SU-DHL-6 (cell line): ENCODE measurements around the gene TMEM214.

Experiments used
- H2AFZ ChIP-seq: fragments of 200-600 bp; sonication (generic); 2 replicates; pipeline ENCODE4 v1.6.1; 2014; ENCODE audit warnings: low read depth, mild to moderate bottlenecking, moderate library complexity, mixed read lengths, antibody characterized with exemption, low read length; ENCODE audit not compliant: severe bottlenecking
- H3F3A ChIP-seq: fragments of 200-600 bp; shearing (Covaris generic); 2 replicates; pipeline ENCODE4 v1.6.0; 2016; ENCODE audit warnings: antibody characterized with exemption, mild to moderate bottlenecking; ENCODE audit not compliant: insufficient read depth
- H3K27ac ChIP-seq: fragments of 200-600 bp; sonication (generic); 2 replicates; pipeline ENCODE4 v1.5.1; 2016; ENCODE audit warnings: low read depth, mild to moderate bottlenecking, low read length, moderate library complexity, mixed read lengths
- H3K27me3 ChIP-seq: fragments of 200-600 bp; sonication (generic), shearing (Covaris generic); 2 replicates; pipeline ENCODE4 v1.6.0; 2014; ENCODE audit warnings: mild to moderate bottlenecking, low read length
- H3K36me3 ChIP-seq: fragments of 200-600 bp; sonication (generic); 2 replicates; pipeline ENCODE4 v1.6.1; 2014; ENCODE audit warnings: mild to moderate bottlenecking, low read length, mixed read lengths
- H3K4me2 ChIP-seq: fragments of 300-600, 200-600 bp; shearing (Covaris generic), sonication (generic); 2 replicates; pipeline ENCODE4 v1.6.0; 2014; ENCODE audit warnings: low read length, low read depth, mild to moderate bottlenecking; ENCODE audit not compliant: poor library complexity, severe bottlenecking
- H3K4me3 ChIP-seq: fragments of 200-600 bp; sonication (generic); 2 replicates; pipeline ENCODE4 v1.5.1; 2014; ENCODE audit warnings: antibody characterized with exemption, low read length, mild to moderate bottlenecking, mixed read lengths; ENCODE audit not compliant: insufficient read depth, poor library complexity, severe bottlenecking
- H3K79me2 ChIP-seq: fragments of 200-600 bp; sonication (generic); 2 replicates; pipeline ENCODE4 v1.6.1; 2014; ENCODE audit warnings: mild to moderate bottlenecking, low read length, moderate library complexity; ENCODE audit not compliant: insufficient read depth
- H3K9ac ChIP-seq: fragments of 200-600 bp; sonication (generic); 2 replicates; pipeline ENCODE4 v1.7.0; 2014; ENCODE audit warnings: mild to moderate bottlenecking, low read length
- H3K9me2 ChIP-seq: fragments of 200-600 bp; sonication (generic); replicated peaks from 2 replicates; pipeline ENCODE4 v1.6.1; 2014; ENCODE audit warnings: low read length; ENCODE audit not compliant: insufficient read depth
- H3K9me3 ChIP-seq: fragments of 200-600 bp; sonication (generic); 2 replicates; pipeline ENCODE4 v1.6.1; 2014; ENCODE audit warnings: low read length, mixed read lengths; ENCODE audit not compliant: insufficient read depth
- H4K20me1 ChIP-seq: fragments of 200-600 bp; sonication (generic); 2 replicates; pipeline ENCODE4 v1.6.1; 2014; ENCODE audit warnings: low read depth, mild to moderate bottlenecking, antibody characterized with exemption, low read length, moderate library complexity, mixed read lengths
- EZH2phosphoT487 ChIP-seq: fragments of 200-600 bp; sonication (generic), shearing (Covaris generic); conservative IDR thresholded peaks from 2 replicates; pipeline ENCODE4 v1.6.1; 2018; ENCODE audit warnings: mild to moderate bottlenecking, antibody characterized with exemption, low read length, moderate library complexity, mixed read lengths
- TF ChIP-seq, protein P1 (sequence below): fragments of 200-600 bp; sonication (generic); IDR thresholded peaks from one replicate; pipeline ENCODE4 v1.5.1; 2017; ENCODE audit warnings: antibody characterized with exemption, mild to moderate bottlenecking, low read length, moderate library complexity; ENCODE audit not compliant: insufficient read depth, poor library complexity, severe bottlenecking

The TMEM214 gene

DNA sequence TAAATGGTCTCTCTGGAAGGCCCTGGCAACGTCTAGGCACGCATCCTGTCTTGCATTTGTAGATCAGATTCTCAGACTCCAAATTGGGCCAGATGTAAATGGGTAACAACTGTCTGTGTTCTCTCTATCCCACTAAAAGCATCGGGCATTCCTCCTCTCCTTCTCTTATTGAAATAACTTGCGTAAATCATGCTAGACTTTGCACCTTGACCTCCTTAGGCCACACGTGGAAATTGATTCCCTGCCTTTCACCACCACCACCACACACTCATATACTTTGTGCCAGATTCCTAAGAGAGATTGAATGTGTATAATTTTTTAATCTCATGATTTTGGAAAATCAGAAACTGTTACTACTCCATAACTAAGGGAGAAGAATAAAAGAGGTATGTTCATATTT is 41.0 kb upstream of the TMEM214 start:
- no peaks in the 10 kb centered on the region for H3K79me2 ChIP-seq
- no peaks in the 10 kb centered on the region for H4K20me1 ChIP-seq
- no peak overlapping the region for H3K4me3 ChIP-seq
- no peak overlapping the region for H3K27ac ChIP-seq
- no peaks in the 10 kb centered on the region for H3K9me3 ChIP-seq
- H2AFZ ChIP-seq, result no peak overlapping the region
- no peak overlapping the region for H3K9ac ChIP-seq
- H3F3A ChIP-seq, result no peaks in the 10 kb centered on the region
- no peak for TF ChIP-seq EZH2phosphoT487
- TF ChIP-seq, protein P1, sequence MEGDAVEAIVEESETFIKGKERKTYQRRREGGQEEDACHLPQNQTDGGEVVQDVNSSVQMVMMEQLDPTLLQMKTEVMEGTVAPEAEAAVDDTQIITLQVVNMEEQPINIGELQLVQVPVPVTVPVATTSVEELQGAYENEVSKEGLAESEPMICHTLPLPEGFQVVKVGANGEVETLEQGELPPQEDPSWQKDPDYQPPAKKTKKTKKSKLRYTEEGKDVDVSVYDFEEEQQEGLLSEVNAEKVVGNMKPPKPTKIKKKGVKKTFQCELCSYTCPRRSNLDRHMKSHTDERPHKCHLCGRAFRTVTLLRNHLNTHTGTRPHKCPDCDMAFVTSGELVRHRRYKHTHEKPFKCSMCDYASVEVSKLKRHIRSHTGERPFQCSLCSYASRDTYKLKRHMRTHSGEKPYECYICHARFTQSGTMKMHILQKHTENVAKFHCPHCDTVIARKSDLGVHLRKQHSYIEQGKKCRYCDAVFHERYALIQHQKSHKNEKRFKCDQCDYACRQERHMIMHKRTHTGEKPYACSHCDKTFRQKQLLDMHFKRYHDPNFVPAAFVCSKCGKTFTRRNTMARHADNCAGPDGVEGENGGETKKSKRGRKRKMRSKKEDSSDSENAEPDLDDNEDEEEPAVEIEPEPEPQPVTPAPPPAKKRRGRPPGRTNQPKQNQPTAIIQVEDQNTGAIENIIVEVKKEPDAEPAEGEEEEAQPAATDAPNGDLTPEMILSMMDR, result no peak
- H3K36me3 ChIP-seq, result no peaks in the 10 kb centered on the region
- no peaks in the 10 kb centered on the region for H3K9me2 ChIP-seq
- H3K27me3 ChIP-seq, result no peaks in the 10 kb centered on the region
- no peak overlapping the region for H3K4me2 ChIP-seq

DNA sequence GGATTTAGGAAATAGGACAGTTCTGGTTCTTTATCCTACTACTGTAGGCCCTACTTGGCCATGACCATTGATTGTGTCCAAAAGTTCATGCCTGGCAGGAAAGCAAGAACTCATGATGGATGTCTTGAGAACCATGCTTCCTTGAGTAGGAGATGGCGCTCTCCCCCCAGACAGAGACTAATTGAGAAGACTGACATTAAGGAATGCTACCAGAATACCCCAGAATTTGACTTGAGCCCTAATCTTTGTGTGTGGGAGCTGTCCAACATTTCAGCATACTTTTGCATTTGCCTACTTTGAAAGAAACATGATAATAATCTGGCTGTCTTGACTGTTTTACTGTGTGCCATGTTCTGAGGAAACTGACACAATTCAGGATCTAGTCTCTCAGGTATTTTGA is 39.0 kb upstream of the TMEM214 start:
- TF ChIP-seq, protein P1, result no peak
- no peak for TF ChIP-seq EZH2phosphoT487
- Histone ChIP-seq H3F3A (no peaks in the 10 kb centered on the region), H3K9me3 (no peaks in the 10 kb centered on the region), H3K27ac (no peak overlapping the region), H2AFZ (no peak overlapping the region), H3K9ac (no peak overlapping the region), H3K4me3 (no peak overlapping the region), H4K20me1 (no peaks in the 10 kb centered on the region), H3K79me2 (no peaks in the 10 kb centered on the region), H3K36me3 (no peaks in the 10 kb centered on the region), H3K9me2 (no peaks in the 10 kb centered on the region), H3K4me2 (no peak overlapping the region), H3K27me3 (no peaks in the 10 kb centered on the region)

DNA sequence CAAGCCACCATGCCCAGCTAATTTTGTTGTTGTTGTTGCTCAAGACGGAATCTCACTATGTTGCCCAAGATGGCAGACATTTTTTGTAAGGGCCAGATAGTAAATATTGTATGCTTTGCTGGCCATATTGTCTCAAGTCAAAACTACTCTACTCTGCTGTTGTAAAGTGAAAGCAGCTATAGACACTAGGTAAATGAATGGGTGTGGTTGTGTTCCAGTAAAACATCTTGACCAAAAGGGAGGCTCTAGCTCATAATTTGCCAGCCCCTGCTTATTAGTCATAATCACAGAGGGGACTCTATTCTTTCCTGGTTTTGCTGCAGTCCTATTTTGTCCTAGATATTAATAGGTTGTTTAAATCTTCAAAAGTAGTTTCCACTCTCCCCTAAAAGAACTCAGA is 37.8 kb upstream of the TMEM214 start:
- Histone ChIP-seq H3F3A (no peaks in the 10 kb centered on the region), H3K9ac (no peak overlapping the region), H3K27ac (no peak overlapping the region), H3K79me2 (no peaks in the 10 kb centered on the region), H4K20me1 (no peaks in the 10 kb centered on the region), H3K9me3 (no peaks in the 10 kb centered on the region), H3K4me3 (no peak overlapping the region), H3K36me3 (no peaks in the 10 kb centered on the region), H2AFZ (no peak overlapping the region), H3K27me3 (no peaks in the 10 kb centered on the region), H3K4me2 (no peak overlapping the region), H3K9me2 (no peaks in the 10 kb centered on the region)
- no peak for TF ChIP-seq EZH2phosphoT487
- TF ChIP-seq, protein P1, result no peak

DNA sequence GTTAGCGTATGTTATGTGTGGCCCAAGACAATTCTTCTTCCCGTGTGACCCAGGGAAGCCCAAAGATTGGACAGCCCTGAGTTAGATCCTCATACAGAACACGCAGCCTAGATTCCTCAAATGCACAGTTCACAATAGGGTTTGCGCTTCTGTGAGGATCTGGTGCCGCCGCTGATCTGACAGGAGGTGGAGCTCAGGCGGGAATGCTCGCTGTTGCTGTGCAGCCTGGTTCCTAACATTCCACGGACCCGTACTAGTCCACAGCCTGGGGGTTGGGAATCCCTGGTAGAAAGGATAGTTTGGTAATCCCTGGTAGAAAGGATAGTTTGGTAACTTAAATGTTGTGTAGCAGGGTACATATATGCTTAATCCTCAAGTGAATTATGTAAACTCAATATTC is 35.4 kb upstream of the TMEM214 start:
- no peak overlapping the region for H3K4me3 ChIP-seq
- no peaks in the 10 kb centered on the region for H3K36me3 ChIP-seq
- H3K9me3 ChIP-seq, result no peaks in the 10 kb centered on the region
- H3K4me2 ChIP-seq, result no peak overlapping the region
- no peaks in the 10 kb centered on the region for H3K79me2 ChIP-seq
- TF ChIP-seq, protein P1, result no peak
- TF ChIP-seq EZH2phosphoT487, result no peak
- no peaks in the 10 kb centered on the region for H3K27me3 ChIP-seq
- no peaks in the 10 kb centered on the region for H3F3A ChIP-seq
- no peaks in the 10 kb centered on the region for H4K20me1 ChIP-seq
- no peak overlapping the region for H2AFZ ChIP-seq
- no peak overlapping the region for H3K9ac ChIP-seq
- no peaks in the 10 kb centered on the region for H3K9me2 ChIP-seq
- H3K27ac ChIP-seq, result no peak overlapping the region
